Sigmoid colon (tissue), 7 donors: ENCODE data around the gene PALB2. TPM values are rescaled to one million over a fixed set of nuclear protein-coding genes. Genes with fewer than 3 reads are reported as not detected.

Experiments
- DNase-seq: peaks from one replicate; pipeline ENCODE4 v3.0.0-alpha.2; 2019
- H3K27ac ChIP-seq, 4 donors: fragments of 200-600 bp; sonication (generic); one replicate each; pipeline ENCODE4 v1.5.1; 2016 to 2019; ENCODE audit warnings: mild to moderate bottlenecking in 1 of 4
- H3K27me3 ChIP-seq, 3 donors: fragments of 200-600 bp; sonication (generic); one replicate each; pipeline ENCODE4 v1.5.1; 2019; ENCODE audit warnings: mild to moderate bottlenecking in 1 of 3
- H3K36me3 ChIP-seq, 4 donors: fragments of 200-600 bp; sonication (generic); one replicate each; pipeline ENCODE4 v1.5.1; 2016 to 2019
- H3K4me1 ChIP-seq, 4 donors: fragments of 200-600 bp; sonication (generic); one replicate each; pipeline ENCODE4 v1.5.1; 2017 to 2019
- H3K4me3 ChIP-seq, 4 donors: fragments of 200-600 bp; sonication (generic); one replicate each; pipeline ENCODE4 v1.5.1; 2017 to 2019; ENCODE audit warnings: mild to moderate bottlenecking in 2 of 4, moderate library complexity in 1 of 4
- H3K9me3 ChIP-seq, 4 donors: fragments of 200-600 bp in 3 of 4; sonication (generic) in 3 of 4; one replicate each; pipeline versions ENCODE4 v1.5.1 to v1.6.1; 2013 to 2019
- CTCF ChIP-seq, 4 experiments: fragments of 450-650 bp in 3 of 4; fragments of 200-600 bp in 1 of 4; IDR thresholded peaks; one replicate each; pipeline ENCODE4 v1.5.1; 2016 to 2019; ENCODE audit warnings: antibody characterized with exemption in 4 of 4, mild to moderate bottlenecking in 3 of 4, moderate library complexity in 2 of 4
- EP300 ChIP-seq, 4 donors: sonication (generic); formaldehyde crosslinking; IDR thresholded peaks; one replicate each; pipeline ENCODE4 v1.6.1; 2017; ENCODE audit warnings: antibody characterized with exemption in 4 of 4
- POLR2A ChIP-seq, 2 donors: fragments of 450-650 bp; IDR thresholded peaks; one replicate each; pipeline ENCODE4 v1.6.1; 2016; ENCODE audit warnings: antibody characterized with exemption in 2 of 2, mild to moderate bottlenecking in 2 of 2, moderate library complexity in 2 of 2
- POLR2AphosphoS5 ChIP-seq, 4 donors: sonication (generic); formaldehyde crosslinking; IDR thresholded peaks; one replicate each; pipeline ENCODE4 v1.6.1; 2017; ENCODE audit warnings: antibody characterized with exemption in 4 of 4
- WGBS, 2 donors: extraction: QIAGEN DNeasy Blood & Tissue Kit; methylation state at CpG; one replicate each; pipeline ENCODE4 v1.1.7; 2013; 5-methylcytosine and 5-hydroxymethylcytosine counted together
- intact Hi-C: fragments of 100-400 bp; cut with DNase I; formaldehyde crosslinking; loops from one replicate; pipeline ENCODE4 v1.15.1; 2023
- polyA plus RNA-seq, 3 donors: library from polyadenylated mRNA; stranded (reverse); fragments of 200-250 nt; gene quantifications; one replicate each; pipeline ENCODE4 v1.2.3, GENCODE V29; 2013
- total RNA-seq, 4 donors: library from RNA; depleted of rRNA; stranded (reverse); fragments of >200 nt; gene quantifications; one replicate each; pipeline ENCODE4 v1.1.0, GENCODE V29; 2016
- donor health status: healthy with polysubstance abuse.
- donor health status: Bipolar disorder and iron deficiency.
- donor health status: healthy.

PALB2 gene
- total and polyA plus RNA-seq, 7 donors: 7.2 to 11.2 (median 8.1) TPM

- no peak overlapping the region for H3K4me3 ChIP-seq
- intact Hi-C loops: no loop called here
- H3K36me3 ChIP-seq: peaks cover 44 to 100% (median 77%) of the 10 kb centered on the region in 4 donors
- no peak overlapping the region for H3K27ac ChIP-seq
- no peaks in the 10 kb centered on the region for H3K4me1 ChIP-seq
- H3K27me3 ChIP-seq: no peaks in the 10 kb centered on the region
- 97% methylated on average over 8 of the region's 8 CpGs for WGBS, 2 donors
- TF ChIP-seq POLR2A (IDR thresholded peaks at IDR 0.05): no peak
- TF ChIP-seq EP300 (IDR thresholded peaks at IDR 0.05): no peak
- no peak for TF ChIP-seq POLR2AphosphoS5 (IDR thresholded peaks at IDR 0.05)
- no peak for TF ChIP-seq CTCF (IDR thresholded peaks at IDR 0.05)
- no peaks in the 10 kb centered on the region for H3K9me3 ChIP-seq
- no peak for DNase-seq
Observed at GRCh38 chr16:23566724-23567123, 74.4 kb downstream of the PALB2 start.

- intact Hi-C loops: no loop called here
- no peak for DNase-seq
- Histone ChIP-seq H3K4me1 (peaks cover 0 to 17% (median 6%) of the 10 kb centered on the region in 4 donors), H3K36me3 (peaks cover 38 to 100% (median 76%) of the 10 kb centered on the region in 4 donors), H3K9me3 (no peaks in the 10 kb centered on the region), H3K27me3 (no peaks in the 10 kb centered on the region), H3K27ac (no peak overlapping the region), H3K4me3 (no peak overlapping the region)
- TF ChIP-seq EP300 (IDR thresholded peaks at IDR 0.05) (no peak), POLR2A (IDR thresholded peaks at IDR 0.05) (no peak), CTCF (IDR thresholded peaks at IDR 0.05) (no peak), POLR2AphosphoS5 (IDR thresholded peaks at IDR 0.05) (no peak)
- WGBS, 2 donors: 95 to 96% methylated on average over 9 of the region's 9 CpGs
Observed at GRCh38 chr16:23564575-23565363, 76.3 kb downstream of the PALB2 start.

- Histone ChIP-seq H3K9me3 (no peaks in the 10 kb centered on the region), H3K36me3 (peaks cover 38 to 90% (median 66%) of the 10 kb centered on the region in 4 donors), H3K4me3 (no peak overlapping the region), H3K4me1 (peaks cover 0 to 33% (median 20%) of the 10 kb centered on the region in 4 donors), H3K27ac (no peak overlapping the region), H3K27me3 (no peaks in the 10 kb centered on the region)
- no peak for DNase-seq
- whole genome bisulfite sequencing, 2 donors: 94 to 96% methylated on average over 6 of the region's 6 CpGs
- TF ChIP-seq EP300 (IDR thresholded peaks at IDR 0.05): no peak
- TF ChIP-seq POLR2A (IDR thresholded peaks at IDR 0.05): no peak
- TF ChIP-seq POLR2AphosphoS5 (IDR thresholded peaks at IDR 0.05): no peak
- no peak for TF ChIP-seq CTCF (IDR thresholded peaks at IDR 0.05)
- intact Hi-C loops: no loop called here
Observed at GRCh38 chr16:23563186-23563585, 77.9 kb downstream of the PALB2 start.

- Histone ChIP-seq H3K9me3 (no peaks in the 10 kb centered on the region), H3K4me3 (no peak overlapping the region), H3K36me3 (peaks cover 34 to 83% (median 62%) of the 10 kb centered on the region in 4 donors), H3K27ac (no peak overlapping the region), H3K4me1 (peaks cover 0 to 36% (median 21%) of the 10 kb centered on the region in 4 donors), H3K27me3 (no peaks in the 10 kb centered on the region)
- no peak for DNase-seq
- intact Hi-C loops: no loop called here
- TF ChIP-seq CTCF (IDR thresholded peaks at IDR 0.05): no peak
- TF ChIP-seq POLR2A (IDR thresholded peaks at IDR 0.05): no peak
- TF ChIP-seq POLR2AphosphoS5 (IDR thresholded peaks at IDR 0.05): no peak
- TF ChIP-seq EP300 (IDR thresholded peaks at IDR 0.05): no peak
- WGBS, 2 donors: 96% methylated on average over 13 of the region's 13 CpGs
Observed at GRCh38 chr16:23562505-23562904, 78.6 kb downstream of the PALB2 start.
